ENCODE results near the gene C2orf66. TPM values are rescaled to one million over a fixed set of nuclear protein-coding genes. Genes with fewer than 3 reads are reported as not detected.

Gene C2orf66
- total and polyA plus RNA-seq, 2 of the 4 experiments (the other 2 are of a cell fraction): 0.27 TPM; not detected in 1

DNA sequence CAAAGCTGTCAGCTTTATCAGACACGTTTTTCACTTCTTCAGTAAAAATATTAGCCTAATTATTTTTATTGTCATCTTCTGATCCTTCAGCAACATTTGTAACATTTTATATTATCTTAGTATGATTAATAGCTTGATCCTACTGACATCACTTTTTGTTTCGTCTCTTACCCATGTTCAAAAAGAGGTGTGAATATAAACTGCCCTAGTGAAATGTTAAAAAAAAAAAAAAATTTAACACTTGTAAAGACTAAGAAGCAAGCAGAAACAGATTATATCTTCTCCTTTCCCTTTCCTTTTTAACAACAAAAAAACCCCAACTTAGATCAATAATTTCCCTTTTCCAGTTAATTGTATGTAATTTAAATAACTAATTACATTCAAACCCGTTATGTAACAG lies 36.2 kb upstream of the C2orf66 start:
- H3K18ac ChIP-seq (ENCODE audit: low read depth, low read length): no peak overlapping the region
- in situ Hi-C loops (cut with MboI; ENCODE audit: low sequenced_read_pairs): no loop called here
- no peak overlapping the region for H4K8ac ChIP-seq (ENCODE audit: low read depth in 2 of 2, low read length in 2 of 2)
- no peak overlapping the region for H4K91ac ChIP-seq (ENCODE audit: insufficient read depth, low read depth, low read length)
- H3K27me3 ChIP-seq (ENCODE audit: control insufficient read depth, insufficient read depth, low read length): no peaks in the 10 kb centered on the region
- BruUV-seq (replicated peaks): no TSS peak
- ATAC-seq (ENCODE audit: low read depth) (no peak), DNase-seq (no peak)
- H3K23ac ChIP-seq (ENCODE audit: low read depth, low read length): no peak overlapping the region
- H3K9ac ChIP-seq (ENCODE audit: low read depth, low read length): no peak overlapping the region
- H2BK5ac ChIP-seq (ENCODE audit: low read depth, low read length, poor library complexity, severe bottlenecking): no peak overlapping the region
- H4K5ac ChIP-seq (ENCODE audit: low read depth, low read length): no peak overlapping the region
- H3K9me1 ChIP-seq (ENCODE audit: insufficient read depth, low read length): no peaks in the 10 kb centered on the region
- H3K14ac ChIP-seq (replicated peaks; ENCODE audit: low read depth, low read length): no peak overlapping the region
- intact Hi-C loops (cut with micrococcal nuclease): no loop called here
- no peak overlapping the region for H2BK15ac ChIP-seq (ENCODE audit: low read depth, low read length)
- WGBS, 2 experiments (ENCODE audit: extremely low coverage in 2 of 2, insufficient read length in 1 of 2): no CpG with 5 or more reads among the region's 3 CpGs
- no peak overlapping the region for H3K4ac ChIP-seq (ENCODE audit: low read depth, low read length)
- H2AFZ ChIP-seq (replicated peaks; ENCODE audit: low read length, poor library complexity): no peak overlapping the region
- H3K36me3 ChIP-seq (ENCODE audit: control insufficient read depth, insufficient read depth, low read length): no peaks in the 10 kb centered on the region
- no peak overlapping the region for H2BK20ac ChIP-seq (ENCODE audit: low read depth, low read length)
- H3K79me1 ChIP-seq (ENCODE audit: low read depth in 1 of 2, low read length in 2 of 2): no peaks in the 10 kb centered on the region
- no peak overlapping the region for H3K4me2 ChIP-seq (ENCODE audit: low read depth, low read length)
- H3K56ac ChIP-seq (ENCODE audit: extremely low read depth, insufficient read depth, low read length): no peak overlapping the region
- CTCF ChIA-PET: no interaction called here
- no peak for TF ChIP-seq MAFK (IDR thresholded peaks at IDR 0.05; ENCODE audit: low read depth, low read length)
- TF ChIP-seq, protein P1, sequence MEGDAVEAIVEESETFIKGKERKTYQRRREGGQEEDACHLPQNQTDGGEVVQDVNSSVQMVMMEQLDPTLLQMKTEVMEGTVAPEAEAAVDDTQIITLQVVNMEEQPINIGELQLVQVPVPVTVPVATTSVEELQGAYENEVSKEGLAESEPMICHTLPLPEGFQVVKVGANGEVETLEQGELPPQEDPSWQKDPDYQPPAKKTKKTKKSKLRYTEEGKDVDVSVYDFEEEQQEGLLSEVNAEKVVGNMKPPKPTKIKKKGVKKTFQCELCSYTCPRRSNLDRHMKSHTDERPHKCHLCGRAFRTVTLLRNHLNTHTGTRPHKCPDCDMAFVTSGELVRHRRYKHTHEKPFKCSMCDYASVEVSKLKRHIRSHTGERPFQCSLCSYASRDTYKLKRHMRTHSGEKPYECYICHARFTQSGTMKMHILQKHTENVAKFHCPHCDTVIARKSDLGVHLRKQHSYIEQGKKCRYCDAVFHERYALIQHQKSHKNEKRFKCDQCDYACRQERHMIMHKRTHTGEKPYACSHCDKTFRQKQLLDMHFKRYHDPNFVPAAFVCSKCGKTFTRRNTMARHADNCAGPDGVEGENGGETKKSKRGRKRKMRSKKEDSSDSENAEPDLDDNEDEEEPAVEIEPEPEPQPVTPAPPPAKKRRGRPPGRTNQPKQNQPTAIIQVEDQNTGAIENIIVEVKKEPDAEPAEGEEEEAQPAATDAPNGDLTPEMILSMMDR (conservative IDR thresholded peaks at IDR 0.05; ENCODE audit: low read depth, low read length): no peak
- TF ChIP-seq CHD1 (IDR thresholded peaks at IDR 0.05; ENCODE audit: low read depth, low read length): no peak
- TF ChIP-seq, protein P2, sequence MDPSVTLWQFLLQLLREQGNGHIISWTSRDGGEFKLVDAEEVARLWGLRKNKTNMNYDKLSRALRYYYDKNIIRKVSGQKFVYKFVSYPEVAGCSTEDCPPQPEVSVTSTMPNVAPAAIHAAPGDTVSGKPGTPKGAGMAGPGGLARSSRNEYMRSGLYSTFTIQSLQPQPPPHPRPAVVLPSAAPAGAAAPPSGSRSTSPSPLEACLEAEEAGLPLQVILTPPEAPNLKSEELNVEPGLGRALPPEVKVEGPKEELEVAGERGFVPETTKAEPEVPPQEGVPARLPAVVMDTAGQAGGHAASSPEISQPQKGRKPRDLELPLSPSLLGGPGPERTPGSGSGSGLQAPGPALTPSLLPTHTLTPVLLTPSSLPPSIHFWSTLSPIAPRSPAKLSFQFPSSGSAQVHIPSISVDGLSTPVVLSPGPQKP (IDR thresholded peaks at IDR 0.05; ENCODE audit: borderline replicate concordance, low read depth, low read length): no peak
- no peak for TF ChIP-seq RCOR1 (IDR thresholded peaks at IDR 0.05; ENCODE audit: insufficient replicate concordance, low read length)
- no peak overlapping the region for H2AK9ac ChIP-seq (replicated peaks; ENCODE audit: low read depth, low read length, poor library complexity)
- no peaks in the 10 kb centered on the region for H3K4me1 ChIP-seq (ENCODE audit: control insufficient read depth, insufficient read depth, low read length)
- H2BK120ac ChIP-seq (ENCODE audit: low read depth, low read length): no peak overlapping the region
- dilution Hi-C loops (cut with HindIII; ENCODE audit: low sequenced_read_pairs, unreplicated experiment): no loop called here
- H3K27ac ChIP-seq (ENCODE audit: insufficient read depth, low read length): no peak overlapping the region
- H3K9me3 ChIP-seq (ENCODE audit: control insufficient read depth, insufficient read depth, low read length): no peaks in the 10 kb centered on the region
- POLR2A ChIA-PET (ENCODE audit: unreplicated experiment): no interaction called here
- H4K20me1 ChIP-seq (ENCODE audit: insufficient read depth, low read length): no peaks in the 10 kb centered on the region
- H2AK5ac ChIP-seq (ENCODE audit: low read depth, low read length): no peak overlapping the region
- no peak overlapping the region for H3K4me3 ChIP-seq (ENCODE audit: insufficient read depth, low read depth, low read length)

Data from IMR-90 (cell line).